ENCODE measurements around the gene ALS2. TPM values are rescaled to one million over a fixed set of nuclear protein-coding genes. Genes with fewer than 3 reads are reported as not detected.

Gene ALS2
- total RNA-seq, 1 donor from 2014 or later: 41.0 TPM

- H3K4me1 ChIP-seq: no peaks in the 10 kb centered on the region
- H3K27me3 ChIP-seq: no peaks in the 10 kb centered on the region
- Mint-ChIP-seq H3K4me3 (no peak overlapping the region), H3K27me3 (ENCODE audit: insufficient read depth, low read depth) (peaks cover 2% of the 10 kb centered on the region), H3K27ac (no peak overlapping the region), H3K4me1 (no peaks in the 10 kb centered on the region), H3K36me3 (no peaks in the 10 kb centered on the region), H3K9me3 (no peaks in the 10 kb centered on the region)
- no peaks in the 10 kb centered on the region for H4K20me1 ChIP-seq (ENCODE audit: low read depth)
- H3K36me3 ChIP-seq: no peaks in the 10 kb centered on the region
- no peak for DNase-seq (ENCODE audit: low spot score)
- no peak overlapping the region for H3K9ac ChIP-seq
- no peaks in the 10 kb centered on the region for H3K79me2 ChIP-seq (ENCODE audit: low read depth)
- no peak overlapping the region for H3K4me2 ChIP-seq
- H3K9me3 ChIP-seq (ENCODE audit: low read depth): no peaks in the 10 kb centered on the region
- H3F3A ChIP-seq (ENCODE audit: low read depth): no peaks in the 10 kb centered on the region
- H3K4me3 ChIP-seq: no peak overlapping the region
- H2AFZ ChIP-seq (replicated peaks): no peak overlapping the region
- H3K27ac ChIP-seq: no peak overlapping the region
- TF ChIP-seq EZH2 (IDR thresholded peaks at IDR 0.05): no peak
- no peak for TF ChIP-seq EZH2phosphoT487 (IDR thresholded peaks at IDR 0.05)
- TF ChIP-seq, protein P1, sequence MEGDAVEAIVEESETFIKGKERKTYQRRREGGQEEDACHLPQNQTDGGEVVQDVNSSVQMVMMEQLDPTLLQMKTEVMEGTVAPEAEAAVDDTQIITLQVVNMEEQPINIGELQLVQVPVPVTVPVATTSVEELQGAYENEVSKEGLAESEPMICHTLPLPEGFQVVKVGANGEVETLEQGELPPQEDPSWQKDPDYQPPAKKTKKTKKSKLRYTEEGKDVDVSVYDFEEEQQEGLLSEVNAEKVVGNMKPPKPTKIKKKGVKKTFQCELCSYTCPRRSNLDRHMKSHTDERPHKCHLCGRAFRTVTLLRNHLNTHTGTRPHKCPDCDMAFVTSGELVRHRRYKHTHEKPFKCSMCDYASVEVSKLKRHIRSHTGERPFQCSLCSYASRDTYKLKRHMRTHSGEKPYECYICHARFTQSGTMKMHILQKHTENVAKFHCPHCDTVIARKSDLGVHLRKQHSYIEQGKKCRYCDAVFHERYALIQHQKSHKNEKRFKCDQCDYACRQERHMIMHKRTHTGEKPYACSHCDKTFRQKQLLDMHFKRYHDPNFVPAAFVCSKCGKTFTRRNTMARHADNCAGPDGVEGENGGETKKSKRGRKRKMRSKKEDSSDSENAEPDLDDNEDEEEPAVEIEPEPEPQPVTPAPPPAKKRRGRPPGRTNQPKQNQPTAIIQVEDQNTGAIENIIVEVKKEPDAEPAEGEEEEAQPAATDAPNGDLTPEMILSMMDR (IDR thresholded peaks at IDR 0.05): no peak
Observed at GRCh38 chr2:201656102-201656501, 124.6 kb downstream of the ALS2 start.

- no peak overlapping the region for H3K9ac ChIP-seq
- no peaks in the 10 kb centered on the region for H3K9me3 ChIP-seq (ENCODE audit: low read depth)
- H3K4me1 ChIP-seq: no peaks in the 10 kb centered on the region
- H3K27ac ChIP-seq: no peak overlapping the region
- peaks cover 2% of the 10 kb centered on the region for H3K27me3 Mint-ChIP-seq (ENCODE audit: insufficient read depth, low read depth)
- H3K27ac Mint-ChIP-seq: no peak overlapping the region
- DNase-seq (ENCODE audit: low spot score): no peak
- no peak overlapping the region for H3K4me3 ChIP-seq
- no peaks in the 10 kb centered on the region for H3K36me3 ChIP-seq
- no peaks in the 10 kb centered on the region for H3K36me3 Mint-ChIP-seq
- no peak overlapping the region for H3K4me2 ChIP-seq
- H3K79me2 ChIP-seq (ENCODE audit: low read depth): no peaks in the 10 kb centered on the region
- H4K20me1 ChIP-seq (ENCODE audit: low read depth): no peaks in the 10 kb centered on the region
- no peak for TF ChIP-seq EZH2 (IDR thresholded peaks at IDR 0.05)
- TF ChIP-seq EZH2phosphoT487 (IDR thresholded peaks at IDR 0.05): no peak
- no peak overlapping the region for H2AFZ ChIP-seq (replicated peaks)
- no peaks in the 10 kb centered on the region for H3K27me3 ChIP-seq
- H3K4me1 Mint-ChIP-seq: no peaks in the 10 kb centered on the region
- no peak overlapping the region for H3K4me3 Mint-ChIP-seq
- no peaks in the 10 kb centered on the region for H3K9me3 Mint-ChIP-seq
- no peaks in the 10 kb centered on the region for H3F3A ChIP-seq (ENCODE audit: low read depth)
Observed at GRCh38 chr2:201654616-201655384, 125.9 kb downstream of the ALS2 start.

- TF ChIP-seq EZH2 (IDR thresholded peaks at IDR 0.05) (no peak), EZH2phosphoT487 (IDR thresholded peaks at IDR 0.05) (no peak)
- TF ChIP-seq, protein P1 (IDR thresholded peaks at IDR 0.05): no peak
- Mint-ChIP-seq H3K27ac (no peak overlapping the region), H3K36me3 (no peaks in the 10 kb centered on the region), H3K27me3 (ENCODE audit: insufficient read depth, low read depth) (peaks cover 2% of the 10 kb centered on the region), H3K9me3 (no peaks in the 10 kb centered on the region), H3K4me3 (no peak overlapping the region), H3K4me1 (no peaks in the 10 kb centered on the region)
- H3K27ac ChIP-seq: no peak overlapping the region
- H3K27me3 ChIP-seq: no peaks in the 10 kb centered on the region
- no peaks in the 10 kb centered on the region for H3K36me3 ChIP-seq
- H3K4me3 ChIP-seq: no peak overlapping the region
- H4K20me1 ChIP-seq (ENCODE audit: low read depth): no peaks in the 10 kb centered on the region
- no peak overlapping the region for H2AFZ ChIP-seq (replicated peaks)
- no peaks in the 10 kb centered on the region for H3K9me3 ChIP-seq (ENCODE audit: low read depth)
- H3K9ac ChIP-seq: no peak overlapping the region
- DNase-seq (ENCODE audit: low spot score): no peak
- H3F3A ChIP-seq (ENCODE audit: low read depth): no peaks in the 10 kb centered on the region
- H3K4me1 ChIP-seq: no peaks in the 10 kb centered on the region
- H3K4me2 ChIP-seq: no peak overlapping the region
- no peaks in the 10 kb centered on the region for H3K79me2 ChIP-seq (ENCODE audit: low read depth)
Observed at GRCh38 chr2:201653221-201653620, 127.5 kb downstream of the ALS2 start.

Small RNA genes lying within 50 kb of the gene (small RNA-seq; reads per million reads assigned to genes)
- gene RF00019: not detected
- gene UBE2V1P11: not detected

Other genes starting within 250 kb of the ALS2 start
- gene TMEM237, start 137.4 kb downstream of the ALS2 start, total RNA-seq (ENCODE audit: low replicate concordance): 58.0 and 82.9 TPM in 2 replicates
- not detected in 2 replicates for gene MPP4, start 82.3 kb downstream of the ALS2 start, total RNA-seq (ENCODE audit: low replicate concordance)
- gene CDK15, start 25.6 kb upstream of the ALS2 start, total RNA-seq (ENCODE audit: low replicate concordance): 0.21 TPM in 1 of 2 replicates, not detected in the other

All from neural progenitor cell (in vitro differentiated cells).